GM18526 (cell line): ENCODE data around the gene GABRR2.

Experiments used
- POLR2A ChIP-seq: IDR thresholded peaks from 3 replicates; pipeline ENCODE4 v1.6.1; 2011; ENCODE audit not compliant: insufficient read length; ENCODE audit errors: extremely low read depth

The GABRR2 gene

GRCh38 chr6:89286516-89286915, 28.6 kb downstream of the GABRR2 start:
- TF ChIP-seq POLR2A = no peak

DNA sequence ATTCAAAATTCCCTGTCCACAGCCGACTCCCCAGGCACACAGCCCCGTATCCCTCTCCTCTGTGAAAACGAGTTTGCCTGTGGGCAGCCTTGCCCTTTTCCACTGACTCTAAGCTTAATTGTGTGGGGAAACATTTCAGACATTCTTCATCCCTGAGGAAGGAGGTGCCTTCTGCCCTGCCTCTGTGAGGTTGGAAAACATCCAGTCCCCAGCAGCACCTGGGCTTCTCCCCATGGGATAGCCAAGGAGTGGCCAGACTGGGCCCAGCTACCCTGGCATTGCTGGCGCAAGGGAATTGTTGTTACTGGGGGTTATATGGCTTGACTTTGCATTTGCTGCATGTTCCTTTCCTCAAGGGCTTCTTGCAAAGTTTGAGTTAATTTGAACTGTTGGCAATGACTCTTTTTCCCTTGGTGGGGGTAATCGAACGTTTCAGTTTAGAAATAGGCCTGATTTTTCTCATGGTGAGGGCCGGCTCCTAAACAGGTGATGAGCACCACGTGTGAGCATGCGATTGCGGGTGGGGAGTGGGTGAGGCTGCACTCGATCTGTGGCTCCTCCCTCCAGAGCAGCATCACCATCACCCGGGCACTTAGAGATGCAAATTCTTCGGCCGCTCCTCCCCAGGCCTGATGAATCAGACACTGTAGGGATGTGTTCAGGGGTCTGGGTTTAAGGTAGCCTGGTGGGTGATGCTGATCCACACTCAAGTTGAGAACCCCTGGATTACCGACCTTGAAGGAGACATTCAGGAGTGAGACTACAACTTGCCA, 29.9 kb downstream of the GABRR2 start:
- no peak for TF ChIP-seq POLR2A

DNA sequence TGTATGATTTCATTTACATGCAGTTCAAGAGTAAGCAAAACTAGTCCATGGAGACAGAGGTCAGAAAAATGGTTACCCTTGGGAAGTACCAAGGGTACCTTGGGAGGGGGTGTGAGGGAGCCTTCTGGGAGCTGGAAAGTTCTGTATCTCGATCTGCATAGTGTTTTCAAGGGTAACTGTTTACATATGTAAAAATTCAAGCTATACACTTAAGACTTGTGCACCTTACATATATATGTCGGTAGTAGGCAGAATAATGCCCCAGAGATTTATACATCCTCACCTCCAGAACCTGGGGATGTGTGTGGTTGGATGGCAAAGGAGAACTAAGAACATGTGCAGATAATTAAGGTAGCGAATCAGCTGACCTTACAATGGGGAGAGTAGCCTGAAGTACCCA, 31.0 kb downstream of the GABRR2 start:
- TF ChIP-seq POLR2A = no peak

DNA sequence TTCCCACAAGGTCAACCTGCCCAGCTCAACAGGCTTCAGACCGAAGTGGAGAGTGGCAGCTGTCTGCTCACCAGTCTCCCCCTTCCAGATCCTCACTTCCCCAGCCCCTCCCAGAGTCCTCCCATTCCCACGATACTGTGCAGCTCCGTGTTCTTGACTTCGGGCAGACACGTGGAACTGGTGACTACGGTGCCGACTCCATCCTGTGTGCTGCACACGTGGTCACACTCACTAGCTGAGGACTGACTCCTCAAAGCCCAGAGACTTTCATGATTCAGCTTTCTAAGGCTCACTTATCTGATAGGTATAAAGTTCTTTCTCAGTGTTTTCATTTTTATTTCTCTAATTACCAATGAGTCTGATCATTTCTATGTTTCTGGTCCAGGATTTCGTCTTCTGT, 32.4 kb downstream of the GABRR2 start:
- TF ChIP-seq POLR2A = no peak

- no peak for TF ChIP-seq POLR2A
Measured at GRCh38 chr6:89281779-89282246, 33.3 kb downstream of the GABRR2 start.

DNA sequence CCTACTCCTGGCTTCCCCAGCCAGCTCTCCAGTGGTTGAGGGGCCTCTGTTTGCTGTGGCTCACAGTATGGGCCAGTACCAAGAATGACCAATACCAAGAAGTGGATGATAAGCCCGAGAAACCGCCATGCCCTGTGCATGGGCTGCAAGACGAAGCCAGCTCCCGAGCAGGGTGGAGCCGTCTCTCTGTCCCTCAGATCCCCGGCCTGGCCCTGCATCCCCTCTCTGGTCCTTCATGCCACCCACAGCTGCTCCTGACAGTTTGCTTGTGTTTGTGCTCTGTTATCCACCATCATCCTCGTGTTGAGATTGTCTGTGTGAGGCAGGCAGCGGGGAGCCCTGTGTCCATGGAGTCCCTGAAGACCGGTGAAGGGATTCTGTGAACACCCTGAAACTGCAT, 36.1 kb downstream of the GABRR2 start:
- no peak for TF ChIP-seq POLR2A

DNA sequence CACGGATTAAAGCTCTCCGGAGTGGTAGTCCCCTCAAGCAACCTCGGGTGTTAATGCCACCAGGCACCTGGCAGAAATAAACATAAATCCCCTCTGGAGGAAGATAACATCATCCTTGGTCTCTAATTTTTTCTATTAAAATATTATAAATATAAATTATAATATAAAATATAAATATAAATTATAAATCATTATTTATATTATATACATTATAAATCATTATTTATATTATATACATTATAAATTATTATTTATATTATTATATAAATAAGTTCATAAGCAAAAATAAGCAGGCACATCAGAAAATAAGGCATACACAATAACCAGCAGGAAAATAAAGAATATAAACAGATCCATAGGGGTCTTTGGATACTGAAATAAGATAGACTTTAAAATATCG, 39.2 kb downstream of the GABRR2 start:
- no peak for TF ChIP-seq POLR2A

GRCh38 chr6:89273816-89274215, 41.3 kb downstream of the GABRR2 start:
- no peak for TF ChIP-seq POLR2A

DNA sequence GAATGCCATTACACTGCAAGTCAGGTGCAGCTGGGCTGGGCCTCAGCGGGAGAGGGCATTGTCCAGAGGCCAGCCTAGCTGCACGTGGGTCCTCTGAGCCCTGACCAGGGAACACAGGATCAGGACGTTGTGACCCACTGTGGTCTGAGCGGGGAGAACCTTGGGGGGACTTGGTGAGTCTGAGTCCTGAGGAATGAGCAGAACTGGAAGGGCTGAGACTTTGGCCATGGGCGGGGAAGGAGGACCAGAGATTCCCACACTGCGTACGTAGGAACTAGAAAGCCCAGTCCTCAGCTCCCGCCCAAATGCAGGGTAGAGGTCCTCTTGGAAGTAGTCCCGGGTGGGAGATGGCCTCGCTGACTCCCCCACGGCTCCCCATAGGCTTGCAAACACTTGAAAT, 42.5 kb downstream of the GABRR2 start:
- TF ChIP-seq POLR2A = no peak

DNA sequence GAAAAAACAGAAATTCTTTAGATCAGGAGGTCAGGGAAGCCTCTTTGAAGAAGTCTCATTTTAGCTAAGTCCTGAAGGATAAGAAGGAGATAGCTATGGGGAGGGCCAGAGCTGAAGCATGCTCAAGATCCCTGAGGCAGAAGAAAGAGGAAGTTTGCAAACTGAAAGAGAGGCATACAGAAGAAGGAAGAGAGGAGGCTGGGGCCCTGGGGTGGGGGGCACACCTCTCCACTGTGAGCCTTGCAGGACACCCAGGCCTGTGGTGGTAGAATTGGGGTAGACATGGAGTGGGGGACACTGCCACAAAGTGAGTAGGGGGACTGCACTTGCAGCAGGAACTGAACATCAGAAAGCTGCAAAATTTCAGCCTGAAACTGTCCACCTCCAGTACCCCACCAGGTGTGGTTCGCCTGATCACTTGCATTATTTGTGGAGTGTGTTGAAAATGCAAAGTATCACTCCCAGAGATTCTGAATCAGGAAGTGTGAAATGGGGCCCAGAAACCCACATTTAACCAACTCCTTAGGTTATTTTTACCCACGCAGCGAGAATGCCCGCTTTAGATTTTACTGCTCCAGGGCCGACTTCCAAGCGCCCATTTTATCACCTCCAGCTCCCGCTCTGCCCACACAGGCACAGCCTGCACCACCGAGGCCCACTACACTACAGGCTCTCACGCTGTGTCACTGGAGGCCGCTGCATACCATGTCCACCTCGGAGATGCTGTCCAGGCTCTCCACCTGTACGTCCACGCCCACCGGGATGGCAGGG, 44.0 kb downstream of the GABRR2 start:
- TF ChIP-seq POLR2A = no peak

GRCh38 chr6:89269981-89270380, 45.1 kb downstream of the GABRR2 start:
- TF ChIP-seq POLR2A = no peak

DNA sequence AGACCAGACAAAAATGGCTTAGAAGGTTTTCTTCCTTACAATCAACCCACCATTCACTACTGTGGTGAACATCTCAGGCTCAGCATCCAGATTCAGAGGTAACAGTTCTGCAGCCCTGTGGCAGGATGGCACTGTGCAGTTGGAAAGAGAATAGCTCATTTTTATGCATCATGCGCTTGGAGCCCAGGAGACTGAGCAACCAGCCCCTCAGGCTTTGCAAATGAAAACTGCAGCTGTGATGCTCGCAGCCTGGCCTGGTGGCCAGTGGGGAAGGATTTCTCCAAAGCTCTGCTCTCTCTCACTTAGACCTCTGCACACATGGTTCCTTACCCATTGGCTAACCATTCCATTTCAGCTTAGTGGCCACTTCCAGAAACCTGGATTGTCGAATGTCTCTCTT, 45.8 kb downstream of the GABRR2 start:
- no peak for TF ChIP-seq POLR2A

DNA sequence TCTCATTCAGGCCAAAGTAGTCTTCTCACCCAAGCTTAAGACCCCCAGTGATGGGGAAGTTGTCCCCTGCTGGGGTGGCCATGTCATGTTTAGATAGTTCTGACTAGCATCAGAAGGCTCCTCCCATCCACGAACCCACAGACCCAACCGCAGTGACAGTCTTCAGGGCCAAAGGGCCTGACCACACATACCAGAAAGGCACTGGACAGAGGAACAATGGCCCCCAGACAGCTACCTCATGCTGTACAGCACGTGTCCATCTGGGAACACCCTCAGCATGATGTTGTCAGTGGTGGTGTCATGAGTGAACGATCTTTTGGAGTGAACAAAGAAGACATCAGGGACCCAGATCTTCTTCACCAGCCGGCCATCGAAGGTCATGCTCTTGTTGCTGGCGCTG, 46.3 kb downstream of the GABRR2 start:
- no peak for TF ChIP-seq POLR2A

- no peak for TF ChIP-seq POLR2A
Measured at GRCh38 chr6:89267918-89268317, 47.2 kb downstream of the GABRR2 start.

GRCh38 chr6:89264296-89264695, 50.8 kb downstream of the GABRR2 start:
- no peak for TF ChIP-seq POLR2A

GRCh38 chr6:89260832-89261231, 54.3 kb downstream of the GABRR2 start:
- TF ChIP-seq POLR2A = no peak
